ENCODE measurements around the gene PRR19.

PRR19 gene

DNA sequence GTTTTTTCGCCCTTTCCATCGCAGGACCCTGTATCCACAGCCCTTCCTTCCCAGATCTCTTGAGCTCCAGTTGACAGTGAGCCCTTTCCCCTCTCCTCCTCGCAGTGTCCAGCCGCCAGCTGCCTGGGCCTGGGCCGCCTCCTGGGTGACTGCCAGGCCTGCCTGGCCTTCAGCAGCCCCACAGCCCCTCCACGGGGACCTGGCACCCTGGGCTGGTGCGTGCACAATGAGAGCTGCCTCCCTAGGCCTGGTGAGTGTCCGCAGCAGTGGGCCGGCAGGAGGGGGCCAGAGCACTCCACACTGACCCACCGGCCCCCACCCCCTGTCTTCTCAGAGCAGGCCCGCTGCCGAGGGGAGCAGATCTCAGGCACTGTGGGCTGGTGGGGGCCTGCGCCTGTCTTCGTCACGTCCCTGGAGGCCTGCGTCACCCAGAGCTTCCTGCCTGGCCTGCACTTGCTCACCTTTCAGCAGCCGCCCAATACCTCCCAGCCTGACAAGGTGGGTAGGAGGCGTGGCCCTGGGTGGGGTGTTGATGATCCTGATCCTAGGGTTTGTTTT, 42.5 kb downstream of the PRR19 start:
- no peaks in the 10 kb centered on the region for H3K4me1 ChIP-seq
- no peak for TF ChIP-seq Cebpa-rat (IDR thresholded peaks at IDR 0.05)
- H3K9ac ChIP-seq = no peak overlapping the region
- H3K9me3 ChIP-seq = no peaks in the 10 kb centered on the region
- H4K20me1 ChIP-seq = no peaks in the 10 kb centered on the region
- H3K36me3 ChIP-seq = peaks cover 80% of the 10 kb centered on the region
- H3K27ac ChIP-seq = no peak overlapping the region
- no peak overlapping the region for H3K4me2 ChIP-seq
- no peaks in the 10 kb centered on the region for H3K27me3 ChIP-seq
- no peak overlapping the region for H3K4me3 ChIP-seq

- H3K4me1 ChIP-seq = no peaks in the 10 kb centered on the region
- no peak overlapping the region for H3K9ac ChIP-seq
- no peaks in the 10 kb centered on the region for H3K9me3 ChIP-seq
- no peak overlapping the region for H3K4me2 ChIP-seq
- H3K36me3 ChIP-seq = peaks cover 84% of the 10 kb centered on the region
- no peak overlapping the region for H3K4me3 ChIP-seq
- H3K27ac ChIP-seq = no peak overlapping the region
- peak; percentile 42; the same call in 1 of the 2 replicates for TF ChIP-seq Cebpa-rat (IDR thresholded peaks at IDR 0.05)
- no peaks in the 10 kb centered on the region for H3K27me3 ChIP-seq
- no peaks in the 10 kb centered on the region for H4K20me1 ChIP-seq
Measured at GRCh38 chr19:42345191-42345812, 43.4 kb downstream of the PRR19 start.

GRCh38 chr19:42348211-42348610, 46.3 kb downstream of the PRR19 start:
- H3K9me3 ChIP-seq = no peaks in the 10 kb centered on the region
- H3K4me1 ChIP-seq = peaks cover 13% of the 10 kb centered on the region
- TF ChIP-seq Cebpa-rat (IDR thresholded peaks at IDR 0.05) = no peak
- no peak overlapping the region for H3K4me3 ChIP-seq
- H3K36me3 ChIP-seq = peaks cover 72% of the 10 kb centered on the region
- no peak overlapping the region for H3K4me2 ChIP-seq
- no peak overlapping the region for H3K27ac ChIP-seq
- H3K9ac ChIP-seq = no peak overlapping the region
- H4K20me1 ChIP-seq = no peaks in the 10 kb centered on the region
- H3K27me3 ChIP-seq = no peaks in the 10 kb centered on the region

DNA sequence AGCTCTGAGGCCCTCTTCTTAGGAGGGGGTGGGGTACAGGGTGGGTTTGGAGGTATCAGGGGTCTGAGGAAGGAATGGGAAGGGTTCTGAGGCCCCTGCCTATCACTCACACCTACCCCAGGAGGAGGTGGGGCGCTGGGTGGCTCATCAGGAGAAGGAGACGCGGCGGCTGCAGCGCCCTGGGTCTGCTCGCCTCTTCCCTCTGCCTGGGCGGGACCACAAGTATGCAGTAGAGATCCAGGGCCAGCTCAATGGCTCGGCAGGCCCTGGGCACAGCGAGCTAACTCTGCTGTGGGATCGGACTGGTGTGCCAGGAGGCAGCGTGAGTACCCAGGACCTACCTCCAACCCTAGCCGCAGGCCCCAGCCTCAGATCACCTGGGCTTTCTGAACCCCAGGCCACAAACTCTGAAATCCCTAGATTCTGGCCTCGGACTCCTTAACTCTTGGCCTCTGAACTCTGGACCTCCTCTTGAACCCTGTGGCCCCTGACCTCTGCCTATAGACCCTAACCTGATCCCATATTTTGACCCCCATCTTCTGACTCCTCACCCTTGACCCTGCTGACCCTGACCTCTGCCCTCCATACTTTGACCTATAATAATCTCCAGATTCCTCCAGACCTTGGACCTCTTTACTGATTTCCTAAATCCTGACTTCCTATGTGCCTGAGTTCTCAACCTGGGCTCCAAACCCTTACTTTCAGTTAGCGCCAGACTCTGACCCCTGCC, 47.6 kb downstream of the PRR19 start:
- Histone ChIP-seq H3K27ac (no peak overlapping the region), H3K4me1 (peaks cover 17% of the 10 kb centered on the region), H3K9me3 (no peaks in the 10 kb centered on the region), H3K9ac (no peak overlapping the region), H3K36me3 (peaks cover 73% of the 10 kb centered on the region), H3K4me2 (no peak overlapping the region), H4K20me1 (no peaks in the 10 kb centered on the region), H3K4me3 (no peak overlapping the region), H3K27me3 (no peaks in the 10 kb centered on the region)
- no peak for TF ChIP-seq Cebpa-rat (IDR thresholded peaks at IDR 0.05)

- Histone ChIP-seq H3K36me3 (peaks cover 70% of the 10 kb centered on the region), H3K27me3 (no peaks in the 10 kb centered on the region), H3K27ac (no peak overlapping the region), H3K4me2 (no peak overlapping the region), H3K4me3 (no peak overlapping the region), H3K4me1 (peaks cover 17% of the 10 kb centered on the region), H3K9me3 (no peaks in the 10 kb centered on the region), H3K9ac (no peak overlapping the region), H4K20me1 (no peaks in the 10 kb centered on the region)
- TF ChIP-seq Cebpa-rat (IDR thresholded peaks at IDR 0.05) = no peak
Measured at GRCh38 chr19:42350417-42350816, 48.5 kb downstream of the PRR19 start.

DNA sequence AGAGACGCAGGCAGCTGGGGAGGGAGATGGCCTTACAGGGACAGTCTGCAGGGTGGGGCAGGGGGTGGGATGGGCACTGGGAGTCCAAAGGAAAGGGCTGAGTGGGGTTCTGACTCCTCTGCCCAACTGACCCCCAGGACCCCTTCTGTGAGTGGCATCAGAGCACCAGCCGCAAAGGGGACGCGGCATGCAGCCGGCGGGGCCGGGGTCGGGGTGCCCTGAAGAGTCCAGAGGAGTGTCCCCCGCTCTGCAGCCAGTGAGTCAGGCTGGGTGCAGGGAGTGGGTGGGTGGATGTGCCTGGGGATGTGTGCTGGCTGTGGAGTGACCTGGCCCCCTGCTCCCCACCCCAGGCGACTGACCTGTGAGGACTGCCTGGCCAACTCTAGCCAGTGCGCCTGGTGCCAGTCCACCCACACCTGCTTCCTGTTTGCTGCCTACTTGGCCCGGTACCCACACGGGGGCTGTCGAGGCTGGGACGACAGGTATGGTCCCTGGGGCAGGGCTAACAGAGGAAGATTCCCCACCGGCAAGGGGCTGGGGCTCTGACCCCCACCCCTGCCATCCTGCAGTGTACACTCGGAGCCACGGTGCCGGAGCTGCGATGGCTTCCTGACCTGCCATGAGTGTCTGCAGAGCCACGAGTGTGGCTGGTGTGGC, 49.3 kb downstream of the PRR19 start:
- Histone ChIP-seq H4K20me1 (no peaks in the 10 kb centered on the region), H3K9ac (no peak overlapping the region), H3K36me3 (peaks cover 71% of the 10 kb centered on the region), H3K27me3 (no peaks in the 10 kb centered on the region), H3K4me3 (no peak overlapping the region), H3K4me1 (peaks cover 17% of the 10 kb centered on the region), H3K27ac (no peak overlapping the region), H3K4me2 (no peak overlapping the region), H3K9me3 (no peaks in the 10 kb centered on the region)
- TF ChIP-seq Cebpa-rat (IDR thresholded peaks at IDR 0.05) = no peak

- no peak for TF ChIP-seq Cebpa-rat (IDR thresholded peaks at IDR 0.05)
- Histone ChIP-seq H3K4me1 (peaks cover 17% of the 10 kb centered on the region), H3K9ac (no peak overlapping the region), H3K27ac (0 out of 2 replicates have a peak overlapping the region, but pooled peaks have one; percentile 2), H3K9me3 (no peaks in the 10 kb centered on the region), H3K4me3 (no peak overlapping the region), H3K27me3 (no peaks in the 10 kb centered on the region), H3K4me2 (peak overlapping the region; percentile 39), H3K36me3 (peaks cover 75% of the 10 kb centered on the region), H4K20me1 (no peaks in the 10 kb centered on the region)
Measured at GRCh38 chr19:42352301-42353259, 50.6 kb downstream of the PRR19 start.

DNA sequence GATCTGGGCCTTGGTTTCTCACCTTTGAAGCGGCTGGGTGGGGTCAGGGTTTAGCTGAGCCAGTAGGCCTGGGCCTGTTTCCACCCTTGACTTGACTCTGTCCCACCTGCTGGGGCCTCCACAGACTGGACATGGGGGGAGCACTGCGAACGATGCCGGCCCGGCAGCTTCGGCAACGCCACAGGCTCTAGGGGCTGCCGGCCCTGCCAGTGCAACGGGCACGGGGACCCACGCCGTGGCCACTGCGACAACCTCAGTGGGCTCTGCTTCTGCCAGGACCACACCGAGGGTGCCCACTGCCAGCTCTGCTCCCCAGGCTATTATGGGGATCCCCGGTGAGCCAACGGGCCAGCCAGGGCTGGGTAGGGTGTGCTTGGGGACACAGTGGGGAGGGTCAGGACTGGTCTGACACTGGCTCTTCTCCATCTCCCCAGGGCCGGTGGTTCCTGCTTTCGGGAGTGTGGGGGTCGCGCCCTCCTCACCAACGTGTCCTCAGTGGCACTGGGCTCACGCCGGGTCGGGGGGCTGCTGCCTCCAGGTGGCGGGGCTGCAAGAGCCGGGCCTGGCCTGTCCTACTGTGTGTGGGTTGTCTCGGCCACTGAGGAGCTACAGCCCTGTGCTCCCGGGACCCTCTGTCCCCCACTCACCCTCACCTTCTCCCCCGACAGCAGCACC, 51.5 kb downstream of the PRR19 start:
- H3K4me1 ChIP-seq = peaks cover 17% of the 10 kb centered on the region
- H3K4me2 ChIP-seq = peak overlapping the region; percentile 39

More for the DNA sequence above, 51.5 kb downstream of the PRR19 start:
- Histone ChIP-seq H3K9ac (no peak overlapping the region), H3K4me3 (no peak overlapping the region), H4K20me1 (no peaks in the 10 kb centered on the region), H3K9me3 (no peaks in the 10 kb centered on the region), H3K27ac (0 out of 2 replicates have a peak overlapping the region, but pooled peaks have one; percentile 2), H3K36me3 (peaks cover 75% of the 10 kb centered on the region), H3K27me3 (no peaks in the 10 kb centered on the region)
- TF ChIP-seq Cebpa-rat (IDR thresholded peaks at IDR 0.05) = no peak

Data from BLaER1 (cell line).